Activated T-helper 17 cell treated with anti-CD3 and anti-CD28 coated beads, Interleukin-2, amount 50 U/mL, for 72 hours (primary cell): ENCODE data around the gene PDE8B. TPM values are rescaled to one million over a fixed set of nuclear protein-coding genes. Genes with fewer than 3 reads are reported as not detected.

Experiments used
- ATAC-seq: fragments of 150-1000 bp; cut with Tn5 transposase; replicated peaks from 2 replicates; pipeline ENCODE4 v1.10.0; 2021; ENCODE audit warnings: mild to moderate bottlenecking, moderate library complexity
- H3K27ac Mint-ChIP-seq: one replicate; pipeline ENCODE4 v1.8.0; 2022; ENCODE audit warnings: mixed read lengths
- H3K27me3 Mint-ChIP-seq: one replicate; pipeline ENCODE4 v1.8.0; 2022; ENCODE audit warnings: mixed read lengths
- H3K36me3 Mint-ChIP-seq: one replicate; pipeline ENCODE4 v1.8.0; 2022; ENCODE audit warnings: low read depth, mild to moderate bottlenecking, mixed read lengths
- H3K4me1 Mint-ChIP-seq: one replicate; pipeline ENCODE4 v1.8.0; 2022; ENCODE audit warnings: mixed read lengths
- H3K4me3 Mint-ChIP-seq: one replicate; pipeline ENCODE4 v1.8.0; 2022; ENCODE audit warnings: mild to moderate bottlenecking, mixed read lengths
- H3K9me3 Mint-ChIP-seq: one replicate; pipeline ENCODE4 v1.8.0; 2022; ENCODE audit warnings: mixed read lengths
- total RNA-seq, 2 donors: library from RNA; stranded (reverse); gene quantifications; one replicate each; pipeline ENCODE4 v1.2.3, GENCODE V29; 2022

PDE8B gene
- total RNA-seq, 2 donors from 2014 or later, result not detected

DNA sequence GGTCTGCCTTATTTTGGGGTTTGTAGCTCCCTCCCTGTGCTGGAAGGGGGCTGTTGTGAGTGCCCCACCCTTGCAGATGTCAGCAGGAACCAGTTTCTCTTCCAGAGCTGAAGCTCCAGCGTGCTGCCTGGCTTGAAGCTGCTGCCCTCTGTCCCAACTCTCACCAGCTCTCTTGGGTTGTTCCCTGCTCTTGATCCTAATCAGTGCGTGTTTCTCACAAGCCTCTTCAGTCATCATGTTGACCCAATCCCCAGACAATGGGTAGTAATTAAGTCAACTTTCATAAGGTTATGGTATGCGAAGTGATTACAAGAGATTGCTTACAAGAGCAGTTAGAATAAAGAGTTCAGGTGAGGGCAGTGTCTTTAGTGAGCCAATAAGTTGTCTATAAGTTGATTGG, 57.0 kb downstream of the PDE8B start:
- H3K27ac Mint-ChIP-seq, result no peak overlapping the region
- no peaks in the 10 kb centered on the region for H3K4me1 Mint-ChIP-seq
- no peaks in the 10 kb centered on the region for H3K36me3 Mint-ChIP-seq
- peaks cover 9% of the 10 kb centered on the region for H3K27me3 Mint-ChIP-seq
- H3K4me3 Mint-ChIP-seq, result no peak overlapping the region
- ATAC-seq, result no peak
- no peaks in the 10 kb centered on the region for H3K9me3 Mint-ChIP-seq

GRCh38 chr5:77272206-77272605, 61.7 kb downstream of the PDE8B start:
- Mint-ChIP-seq H3K4me1 (no peaks in the 10 kb centered on the region), H3K4me3 (no peak overlapping the region), H3K27ac (no peak overlapping the region), H3K9me3 (no peaks in the 10 kb centered on the region), H3K36me3 (no peaks in the 10 kb centered on the region), H3K27me3 (peaks cover 13% of the 10 kb centered on the region)
- ATAC-seq, result no peak

DNA sequence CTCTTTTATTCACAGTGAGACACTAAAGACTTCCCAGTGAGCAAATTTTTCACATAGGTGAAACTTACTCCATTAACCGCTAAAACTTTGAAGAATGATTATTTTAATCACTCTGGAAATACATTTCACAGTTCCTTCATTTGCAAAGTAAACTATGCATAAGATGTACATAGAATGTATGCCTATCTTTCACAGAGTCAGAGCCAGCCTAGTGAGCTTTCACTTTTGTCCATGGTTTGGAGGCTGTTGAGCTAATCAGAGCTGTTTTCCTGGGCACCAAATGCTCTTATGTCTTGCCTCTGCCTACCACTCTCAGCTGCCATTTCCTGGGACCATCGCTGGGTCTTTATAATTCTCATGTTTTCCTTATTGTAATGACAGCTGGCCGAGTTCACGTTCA, 67.3 kb downstream of the PDE8B start:
- ATAC-seq, result no peak
- H3K27me3 Mint-ChIP-seq, result peaks cover 2% of the 10 kb centered on the region
- H3K4me1 Mint-ChIP-seq, result no peaks in the 10 kb centered on the region
- H3K36me3 Mint-ChIP-seq, result no peaks in the 10 kb centered on the region
- H3K4me3 Mint-ChIP-seq, result no peak overlapping the region
- H3K9me3 Mint-ChIP-seq, result no peaks in the 10 kb centered on the region
- no peak overlapping the region for H3K27ac Mint-ChIP-seq

DNA sequence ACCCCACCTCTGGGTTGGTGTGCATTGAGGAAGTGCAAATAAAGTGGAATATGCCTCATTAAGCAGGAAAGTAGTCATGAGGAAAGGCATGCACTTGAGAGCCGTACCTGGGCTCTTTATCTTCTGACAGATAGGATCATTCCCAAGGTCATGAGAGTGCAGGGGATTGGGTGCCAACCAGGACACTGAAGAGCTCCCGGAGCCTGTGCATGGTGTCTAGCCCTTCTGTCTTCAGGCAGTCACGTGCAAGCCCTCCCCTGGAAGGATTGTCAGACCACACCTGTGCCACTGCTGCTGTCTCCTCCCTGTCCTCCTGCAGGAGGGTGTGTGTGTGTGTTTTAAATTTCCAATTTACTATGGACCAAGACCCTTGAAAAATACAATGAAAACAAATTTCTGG, 69.6 kb downstream of the PDE8B start:
- no peak overlapping the region for H3K4me3 Mint-ChIP-seq
- H3K4me1 Mint-ChIP-seq, result no peaks in the 10 kb centered on the region
- no peak overlapping the region for H3K27ac Mint-ChIP-seq
- no peaks in the 10 kb centered on the region for H3K27me3 Mint-ChIP-seq
- no peak for ATAC-seq
- no peaks in the 10 kb centered on the region for H3K9me3 Mint-ChIP-seq
- no peaks in the 10 kb centered on the region for H3K36me3 Mint-ChIP-seq

DNA sequence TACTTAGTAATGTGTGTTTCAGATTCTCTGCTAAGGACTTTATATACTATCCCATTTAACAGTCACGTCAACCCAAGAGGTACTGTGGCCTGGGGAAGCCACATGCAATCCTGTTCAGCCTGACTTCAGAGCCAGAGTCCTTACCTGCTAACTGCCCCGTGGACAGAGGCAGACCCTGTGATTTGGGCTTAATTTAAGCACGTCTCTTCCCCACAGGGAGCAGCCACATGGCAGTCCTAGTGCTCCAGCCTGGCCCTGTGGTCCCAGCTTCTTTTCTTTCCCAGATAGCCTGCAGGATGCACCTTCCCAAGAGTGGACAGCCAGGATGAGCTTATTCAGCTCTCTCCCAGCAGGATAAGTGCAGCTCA, 71.5 kb downstream of the PDE8B start:
- Mint-ChIP-seq H3K27ac (no peak overlapping the region), H3K9me3 (no peaks in the 10 kb centered on the region), H3K4me1 (no peaks in the 10 kb centered on the region), H3K36me3 (no peaks in the 10 kb centered on the region), H3K27me3 (peaks cover 6% of the 10 kb centered on the region), H3K4me3 (no peak overlapping the region)
- ATAC-seq, result no peak

DNA sequence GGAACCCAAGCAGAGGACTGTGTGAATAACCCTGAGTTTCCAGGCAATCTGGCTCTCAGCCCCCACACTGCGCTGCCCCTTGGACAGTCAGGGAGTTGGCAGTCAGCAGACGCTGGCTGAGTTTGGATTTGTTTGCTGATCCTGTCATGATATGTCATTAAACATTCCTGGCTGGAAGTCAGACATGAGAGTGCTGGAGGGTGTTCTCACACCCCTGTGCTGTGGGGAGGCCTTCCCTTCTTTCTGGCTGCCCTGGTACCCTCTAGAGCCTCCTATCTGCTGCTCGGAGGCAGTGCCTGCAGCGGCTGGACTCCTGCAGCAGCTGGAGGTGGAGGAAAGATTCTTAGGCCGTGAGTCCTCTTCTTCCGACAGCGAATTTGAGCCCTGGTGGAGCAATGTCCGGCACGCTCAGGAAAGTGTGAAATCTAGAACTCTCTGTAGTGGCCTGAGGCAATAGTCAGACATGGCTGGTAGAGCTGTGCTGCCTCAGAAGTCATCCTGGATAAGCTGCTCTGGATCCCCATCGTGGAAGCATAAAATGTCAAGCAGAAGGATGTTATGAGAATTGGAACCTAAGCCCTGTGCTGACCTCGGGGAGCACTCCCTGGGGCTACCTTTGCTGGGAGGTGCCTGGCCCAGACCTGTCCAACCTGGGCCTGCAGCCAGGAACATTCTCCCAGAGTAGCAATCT, 72.0 kb downstream of the PDE8B start:
- no peaks in the 10 kb centered on the region for H3K36me3 Mint-ChIP-seq
- H3K9me3 Mint-ChIP-seq, result no peaks in the 10 kb centered on the region
- no peak overlapping the region for H3K27ac Mint-ChIP-seq
- no peak overlapping the region for H3K4me3 Mint-ChIP-seq
- H3K27me3 Mint-ChIP-seq, result peaks cover 8% of the 10 kb centered on the region
- no peak for ATAC-seq
- H3K4me1 Mint-ChIP-seq, result no peaks in the 10 kb centered on the region

- Mint-ChIP-seq H3K27me3 (peaks cover 10% of the 10 kb centered on the region), H3K27ac (no peak overlapping the region), H3K36me3 (no peaks in the 10 kb centered on the region), H3K9me3 (no peaks in the 10 kb centered on the region), H3K4me1 (no peaks in the 10 kb centered on the region), H3K4me3 (no peak overlapping the region)
- ATAC-seq, result no peak
Measured at GRCh38 chr5:77285251-77285841, 74.9 kb downstream of the PDE8B start.

DNA sequence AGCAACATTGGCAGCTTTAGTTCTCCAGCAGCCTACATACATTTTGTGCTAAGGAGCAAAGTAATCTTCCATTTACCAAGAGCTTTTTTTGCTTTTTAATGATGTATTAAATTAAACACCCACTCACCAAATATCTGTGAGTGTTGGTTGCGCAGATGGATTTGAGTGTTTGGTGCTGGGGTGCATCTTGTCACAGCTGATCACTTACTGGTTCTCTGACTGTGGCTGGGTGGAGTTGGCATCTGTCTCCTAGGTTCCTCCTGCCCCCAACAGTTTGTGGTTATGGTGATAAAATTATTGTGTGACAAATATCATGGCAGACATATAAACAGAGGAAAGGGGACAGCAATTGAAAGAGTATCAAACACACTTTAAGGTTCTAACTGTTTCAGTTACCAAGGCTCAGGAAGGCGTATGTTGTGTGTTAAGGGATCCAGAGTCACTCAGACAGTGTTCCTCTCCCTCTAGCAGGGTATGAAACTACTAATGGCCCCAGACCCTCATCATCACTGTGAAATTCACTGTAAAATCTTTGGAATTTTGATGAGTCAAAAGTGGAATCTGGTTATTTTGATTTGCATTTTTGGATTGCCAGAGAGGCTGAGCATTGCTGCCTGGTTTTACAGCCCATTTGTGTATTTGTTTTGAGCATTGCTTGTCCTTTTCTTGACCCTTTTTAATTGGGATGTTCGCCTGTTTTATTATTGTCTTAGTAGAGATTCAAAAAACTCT, 81.7 kb downstream of the PDE8B start:
- Mint-ChIP-seq H3K36me3 (no peaks in the 10 kb centered on the region), H3K4me1 (no peaks in the 10 kb centered on the region), H3K4me3 (no peak overlapping the region), H3K9me3 (no peaks in the 10 kb centered on the region), H3K27me3 (peaks cover 15% of the 10 kb centered on the region), H3K27ac (no peak overlapping the region)
- ATAC-seq, result no peak

- H3K9me3 Mint-ChIP-seq, result no peaks in the 10 kb centered on the region
- H3K27ac Mint-ChIP-seq, result no peak overlapping the region
- H3K4me1 Mint-ChIP-seq, result no peaks in the 10 kb centered on the region
- no peak for ATAC-seq
- H3K36me3 Mint-ChIP-seq, result no peaks in the 10 kb centered on the region
- H3K4me3 Mint-ChIP-seq, result no peak overlapping the region
- H3K27me3 Mint-ChIP-seq, result peaks cover 21% of the 10 kb centered on the region
Measured at GRCh38 chr5:77294185-77294584, 83.7 kb downstream of the PDE8B start.

DNA sequence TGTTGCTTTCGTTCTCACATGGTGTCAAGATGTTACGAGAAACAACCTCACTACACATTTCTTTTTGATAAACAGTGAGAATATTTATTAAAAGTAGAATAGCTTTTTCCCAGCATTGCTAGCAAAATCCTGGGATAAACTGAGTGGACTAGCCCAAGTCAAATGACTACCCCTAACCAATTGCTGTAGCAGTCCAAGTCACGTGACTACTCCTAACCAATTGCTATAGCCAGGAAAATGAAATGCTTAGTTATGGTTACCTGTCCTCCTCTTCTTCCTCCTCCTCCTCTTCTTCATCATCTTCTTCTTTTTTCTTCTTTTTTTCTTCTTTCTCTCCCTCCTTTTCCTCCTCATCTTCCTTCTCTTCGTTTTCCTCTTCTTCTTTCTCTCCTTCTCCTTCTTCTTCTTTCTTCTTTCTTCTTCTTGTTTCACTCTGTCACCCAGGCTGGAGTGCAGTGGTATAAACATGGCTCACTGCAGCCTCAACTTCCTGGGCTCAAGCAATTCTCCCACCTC, 85.4 kb downstream of the PDE8B start:
- H3K27ac Mint-ChIP-seq, result no peak overlapping the region
- H3K36me3 Mint-ChIP-seq, result no peaks in the 10 kb centered on the region
- H3K9me3 Mint-ChIP-seq, result no peaks in the 10 kb centered on the region
- H3K4me3 Mint-ChIP-seq, result no peak overlapping the region
- ATAC-seq, result no peak
- peaks cover 21% of the 10 kb centered on the region for H3K27me3 Mint-ChIP-seq
- no peaks in the 10 kb centered on the region for H3K4me1 Mint-ChIP-seq

DNA sequence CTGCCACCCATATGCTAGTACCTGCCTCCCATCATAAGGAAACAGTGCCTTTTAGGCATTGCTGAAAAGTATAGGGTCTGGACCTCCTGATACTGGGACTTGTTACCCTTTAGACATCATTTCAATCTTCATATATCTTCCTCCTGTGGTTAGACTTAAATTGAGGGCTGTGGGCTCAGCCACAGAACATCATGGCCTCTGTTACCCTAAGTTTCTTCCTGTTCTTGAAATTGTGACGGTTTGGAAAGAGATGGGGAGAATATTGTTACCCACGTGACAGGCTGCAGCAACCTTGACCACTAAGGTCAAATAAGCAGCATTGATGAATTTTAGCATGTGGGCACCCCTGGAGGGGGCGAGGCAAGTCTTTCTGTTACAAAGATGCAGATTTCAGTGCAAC, 87.7 kb downstream of the PDE8B start:
- H3K27me3 Mint-ChIP-seq, result peaks cover 21% of the 10 kb centered on the region
- no peaks in the 10 kb centered on the region for H3K36me3 Mint-ChIP-seq
- H3K27ac Mint-ChIP-seq, result no peak overlapping the region
- no peaks in the 10 kb centered on the region for H3K9me3 Mint-ChIP-seq
- no peak overlapping the region for H3K4me3 Mint-ChIP-seq
- H3K4me1 Mint-ChIP-seq, result no peaks in the 10 kb centered on the region
- ATAC-seq, result no peak

- no peaks in the 10 kb centered on the region for H3K4me1 Mint-ChIP-seq
- H3K27ac Mint-ChIP-seq, result no peak overlapping the region
- no peak overlapping the region for H3K4me3 Mint-ChIP-seq
- peaks cover 21% of the 10 kb centered on the region for H3K27me3 Mint-ChIP-seq
- no peak for ATAC-seq
- H3K9me3 Mint-ChIP-seq, result no peaks in the 10 kb centered on the region
- no peaks in the 10 kb centered on the region for H3K36me3 Mint-ChIP-seq
Measured at GRCh38 chr5:77300451-77300850, 90.0 kb downstream of the PDE8B start.

- ATAC-seq, result no peak
- no peaks in the 10 kb centered on the region for H3K9me3 Mint-ChIP-seq
Measured at GRCh38 chr5:77301447-77301883, 91.0 kb downstream of the PDE8B start.

GRCh38 chr5:77302247-77302646, 91.8 kb downstream of the PDE8B start:
- Mint-ChIP-seq H3K4me3 (no peak overlapping the region), H3K27me3 (peaks cover 10% of the 10 kb centered on the region), H3K36me3 (no peaks in the 10 kb centered on the region), H3K27ac (no peak overlapping the region), H3K4me1 (no peaks in the 10 kb centered on the region), H3K9me3 (no peaks in the 10 kb centered on the region)
- no peak for ATAC-seq

More at GRCh38 chr5:77301447-77301883, 91.0 kb downstream of the PDE8B start:
- Mint-ChIP-seq H3K36me3 (no peaks in the 10 kb centered on the region), H3K4me1 (no peaks in the 10 kb centered on the region), H3K27ac (no peak overlapping the region), H3K4me3 (no peak overlapping the region), H3K27me3 (peaks cover 16% of the 10 kb centered on the region)

- ATAC-seq, result no peak
- Mint-ChIP-seq H3K4me1 (no peaks in the 10 kb centered on the region), H3K4me3 (no peak overlapping the region), H3K27me3 (peaks cover 7% of the 10 kb centered on the region), H3K9me3 (no peaks in the 10 kb centered on the region), H3K27ac (no peak overlapping the region), H3K36me3 (no peaks in the 10 kb centered on the region)
Measured at GRCh38 chr5:77302653-77303052, 92.2 kb downstream of the PDE8B start.
